MCF 10A (cell line): ENCODE measurements around the gene SLC26A9. TPM values are rescaled to one million over a fixed set of nuclear protein-coding genes. Genes with fewer than 3 reads are reported as not detected.
A peak's percentile ranks its signal among the peaks of the same experiment; 100 is the strongest.

ENCODE experiments used
- BruUV-seq: library from RNA; stranded (reverse); fragments of 400-500 nt; replicated peaks from 2 replicates; lab custom pipeline; 2021; lab: Mats Ljungman, UMichigan
- CTCF ChIA-PET: fragments of 300-600 bp; sonication (Branson Sonifier 250); formaldehyde crosslinking; extraction: SDS; loops from one replicate; lab custom pipeline; 2021; ENCODE audit warnings: antibody characterized with exemption, inconsistent platforms; lab: Yijun Ruan, JAX
- POLR2A ChIA-PET: fragments of 300-600, 350-650 bp; sonication (Branson Sonifier 250); formaldehyde crosslinking; extraction: SDS; loops from one replicate; lab custom pipeline; 2020; ENCODE audit warnings: antibody characterized with exemption, inconsistent platforms; lab: Yijun Ruan, JAX
- DNase-seq: peaks from one replicate; pipeline ENCODE4 v3.0.0-alpha.2; 2018; ENCODE audit not compliant: unreplicated experiment
- H3K27ac Mint-ChIP-seq: one replicate; pipeline ENCODE4 v1.8.0; 2022; ENCODE audit warnings: mild to moderate bottlenecking, low read depth, mixed read lengths; ENCODE audit not compliant: unreplicated experiment
- H3K27me3 Mint-ChIP-seq: one replicate; pipeline ENCODE4 v1.8.0; 2022; ENCODE audit warnings: mixed read lengths; ENCODE audit not compliant: insufficient read depth, unreplicated experiment
- H3K36me3 Mint-ChIP-seq: one replicate; pipeline ENCODE4 v1.8.0; 2022; ENCODE audit warnings: mild to moderate bottlenecking, moderate library complexity, mixed read lengths; ENCODE audit not compliant: insufficient read depth, unreplicated experiment
- H3K4me1 Mint-ChIP-seq: one replicate; pipeline ENCODE4 v1.8.0; 2022; ENCODE audit warnings: mixed read lengths; ENCODE audit not compliant: insufficient read depth, unreplicated experiment
- H3K4me3 Mint-ChIP-seq: one replicate; pipeline ENCODE4 v1.8.0; 2022; ENCODE audit warnings: mild to moderate bottlenecking, moderate library complexity, mixed read lengths; ENCODE audit not compliant: unreplicated experiment
- H3K9me3 Mint-ChIP-seq: one replicate; pipeline ENCODE4 v1.8.0; 2022; ENCODE audit warnings: mixed read lengths; ENCODE audit not compliant: unreplicated experiment
- CTCF ChIP-seq: fragments of 200-600 bp; IDR thresholded peaks from one replicate; pipeline ENCODE4 v1.8.0; 2022; ENCODE audit warnings: antibody characterized with exemption, mild to moderate bottlenecking; ENCODE audit not compliant: unreplicated experiment
- intact Hi-C: fragments of 100-400 bp; cut with micrococcal nuclease; formaldehyde crosslinking; loops from 2 replicates; pipeline ENCODE4 v1.14.1; 2022
- total RNA-seq: library from RNA; stranded (reverse); gene quantifications from 2 replicates; pipeline ENCODE4 v1.2.3, GENCODE V29; 2022

SLC26A9 gene
- total RNA-seq, 1 experiment from 2014 or later: not detected

GRCh38 chr1:205940710-205941109 lies 2.5 kb downstream of the SLC26A9 start:
- H3K27me3 Mint-ChIP-seq: peaks cover 97% of the 10 kb centered on the region
- H3K36me3 Mint-ChIP-seq: no peaks in the 10 kb centered on the region
- CTCF ChIA-PET: interaction anchor here (0.6 to 7.3 kb wide), 5 partner anchors 21 to 605 kb away, joined by 3 to 56 read pairs (median 3); no protein-coding TSS in a partner anchor
- no peak overlapping the region for H3K27ac Mint-ChIP-seq
- H3K4me1 Mint-ChIP-seq: peaks cover 29% of the 10 kb centered on the region
- BruUV-seq: no TSS peak
- TF ChIP-seq CTCF: no peak
- no peak for DNase-seq
- H3K4me3 Mint-ChIP-seq: no peak overlapping the region
- intact Hi-C loops: no loop called here
- POLR2A ChIA-PET: interaction anchor here (2.2 kb wide), 1 partner anchor 10 kb away, joined by 6 read pairs; no protein-coding TSS in a partner anchor
- no peaks in the 10 kb centered on the region for H3K9me3 Mint-ChIP-seq

- peak; percentile 65 for DNase-seq
- POLR2A ChIA-PET: interaction anchor here (1.0 to 2.2 kb wide), 2 partner anchors 11 to 32 kb away, joined by 3 to 6 read pairs; no protein-coding TSS in a partner anchor
- H3K9me3 Mint-ChIP-seq: no peaks in the 10 kb centered on the region
Observed at GRCh38 chr1:205939690-205940330, 3.4 kb downstream of the SLC26A9 start.

GRCh38 chr1:205938682-205939081 lies 4.6 kb downstream of the SLC26A9 start:
- ChIA-PET CTCF (interaction anchor here (0.5 to 7.3 kb wide), 5 partner anchors 11 to 93 kb away, joined by 3 to 56 read pairs (median 3); no protein-coding TSS in a partner anchor), POLR2A (interaction anchor here (0.6 to 1.0 kb wide), 2 partner anchors 33 to 76 kb away, joined by 3 read pairs; no protein-coding TSS in a partner anchor)
- intact Hi-C loops: no loop called here
- Mint-ChIP-seq H3K9me3 (no peaks in the 10 kb centered on the region), H3K27ac (no peak overlapping the region), H3K36me3 (no peaks in the 10 kb centered on the region), H3K4me1 (peaks cover 35% of the 10 kb centered on the region), H3K27me3 (peaks cover 77% of the 10 kb centered on the region), H3K4me3 (no peak overlapping the region)
- DNase-seq: no peak
- BruUV-seq: no TSS peak
- no peak for TF ChIP-seq CTCF

More at GRCh38 chr1:205939690-205940330, 3.4 kb downstream of the SLC26A9 start:
- BruUV-seq: no TSS peak
- Mint-ChIP-seq H3K4me3 (no peak overlapping the region), H3K27me3 (peaks cover 88% of the 10 kb centered on the region), H3K27ac (no peak overlapping the region), H3K36me3 (no peaks in the 10 kb centered on the region), H3K4me1 (peaks cover 29% of the 10 kb centered on the region)
- CTCF ChIA-PET: interaction anchor here (0.6 to 7.3 kb wide), 5 partner anchors 20 to 604 kb away, joined by 3 to 56 read pairs (median 5); no protein-coding TSS in a partner anchor
- intact Hi-C loops: no loop called here
- no peak for TF ChIP-seq CTCF
